CD4-positive, alpha-beta T cell treated with Interleukin-15 for 1 hour (primary cell): Measurements from ENCODE around the gene GNAQ.
"Not testable (repeated sequence)": the region's sequence is repeated elsewhere in the genome, so short reads cannot be mapped to it uniquely, and the experiment has no call there.

Source experiments
- DNase-seq: peaks from one replicate; pipeline ENCODE4 v3.0.0-alpha.2; 2020

The GNAQ gene

DNA sequence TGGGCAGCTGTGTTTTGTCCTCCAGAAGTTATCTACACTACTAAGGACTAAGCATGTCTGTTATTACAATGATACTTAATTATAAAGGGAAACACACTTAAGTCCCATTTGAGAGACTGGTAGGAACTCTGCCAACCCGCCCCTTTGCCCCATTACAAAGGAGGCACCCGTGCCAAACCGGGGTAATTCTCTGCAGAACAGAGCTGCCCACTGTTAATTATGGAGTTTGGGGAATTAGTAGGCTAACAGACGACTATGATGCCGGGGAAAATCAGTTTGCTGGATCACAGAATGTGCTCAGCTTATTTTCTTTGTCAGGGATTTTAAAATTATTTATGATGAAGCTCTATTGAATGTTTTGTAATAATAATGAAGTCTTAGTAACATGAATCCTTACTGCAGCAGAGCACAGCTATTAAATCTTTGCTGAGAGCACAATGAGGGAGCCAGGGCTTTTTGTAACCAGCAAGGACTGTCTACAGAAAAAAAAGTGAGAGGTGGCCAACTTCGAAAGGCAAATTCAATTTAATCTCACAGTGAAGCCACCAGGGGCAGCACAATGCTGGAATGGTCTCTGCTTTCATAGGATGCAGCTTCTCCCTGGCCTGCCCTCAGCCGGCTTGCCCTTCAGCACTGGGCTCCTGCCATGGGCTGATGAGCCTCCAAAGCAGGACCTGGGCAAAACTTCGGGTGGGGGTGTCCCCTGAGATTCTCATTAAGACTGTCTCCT is 134.5 kb downstream of the GNAQ start:
- DNase-seq = no peak

DNA sequence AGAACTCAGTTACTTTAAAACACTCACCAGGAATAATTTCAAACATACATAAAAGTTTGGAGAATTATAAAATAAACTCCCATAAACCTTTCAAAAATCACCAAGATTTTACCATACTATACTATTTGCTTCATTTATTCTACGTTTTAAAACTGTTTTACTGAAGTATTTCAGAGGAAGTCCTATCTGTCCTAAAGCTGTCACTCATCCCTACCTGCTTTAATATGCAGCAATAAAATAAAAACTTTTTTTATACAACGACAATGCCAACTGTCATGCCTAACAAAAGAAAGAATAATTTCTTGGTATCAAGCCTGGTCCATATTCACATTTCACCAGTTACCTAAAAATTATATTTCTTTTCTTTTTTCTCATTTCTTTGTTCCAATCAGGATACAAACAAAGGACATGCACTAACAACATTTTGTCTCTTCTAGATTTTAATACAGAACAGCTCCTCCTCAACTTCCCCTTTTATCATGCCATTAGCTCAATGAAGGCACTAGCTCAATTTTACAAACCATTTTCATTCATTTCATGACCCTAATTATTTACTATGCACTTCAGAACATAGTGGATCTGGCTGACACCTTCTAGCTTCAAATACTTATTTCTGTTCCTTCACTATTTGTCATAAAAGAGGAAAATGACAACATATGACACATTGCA is 135.2 kb downstream of the GNAQ start:
- no peak for DNase-seq

DNA sequence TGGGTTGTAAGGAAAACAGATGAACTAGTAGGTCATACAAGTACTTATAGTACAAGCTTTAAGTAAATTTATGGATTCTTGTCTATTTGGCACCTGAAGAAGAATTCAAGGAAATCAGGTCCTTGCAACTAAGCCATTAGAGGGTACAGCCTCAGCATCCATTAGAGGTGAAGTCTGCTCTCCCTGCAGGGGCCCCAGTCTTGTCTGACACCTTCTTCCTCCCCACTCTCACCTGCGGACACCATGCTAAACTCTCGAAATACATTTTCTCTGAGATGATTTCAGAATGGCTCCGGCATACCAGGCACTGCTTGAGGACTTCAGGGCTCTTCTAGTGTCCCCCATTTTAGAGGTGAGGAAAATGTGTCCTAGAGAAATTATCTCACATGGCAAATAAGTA is 137.9 kb downstream of the GNAQ start:
- DNase-seq = no peak

DNA sequence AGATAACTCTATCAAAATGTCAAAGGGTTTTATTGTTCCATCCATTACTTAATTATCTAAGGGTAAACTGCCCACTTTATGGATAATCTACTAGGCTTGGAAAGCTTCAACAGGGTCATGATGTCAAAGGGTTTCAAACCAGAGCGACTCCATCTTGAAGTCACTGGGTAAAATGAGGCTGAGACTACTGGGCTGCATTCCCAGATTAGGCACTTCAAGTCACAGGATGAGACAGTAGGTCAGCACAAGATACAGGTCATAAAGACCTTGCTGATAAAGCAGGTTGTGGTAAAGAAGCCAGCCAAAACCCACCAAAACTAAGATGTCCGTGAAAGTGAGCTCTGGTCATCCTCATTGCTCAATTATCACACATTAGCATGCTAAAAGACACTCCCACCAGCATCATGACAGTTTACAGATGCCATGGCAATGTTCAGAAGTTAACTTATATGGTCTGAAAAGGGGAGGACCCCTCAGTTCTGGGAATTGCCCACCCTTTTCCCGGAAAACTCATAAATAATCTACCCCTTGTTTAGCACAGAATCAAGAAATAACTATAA is 138.6 kb downstream of the GNAQ start:
- DNase-seq = no peak

DNA sequence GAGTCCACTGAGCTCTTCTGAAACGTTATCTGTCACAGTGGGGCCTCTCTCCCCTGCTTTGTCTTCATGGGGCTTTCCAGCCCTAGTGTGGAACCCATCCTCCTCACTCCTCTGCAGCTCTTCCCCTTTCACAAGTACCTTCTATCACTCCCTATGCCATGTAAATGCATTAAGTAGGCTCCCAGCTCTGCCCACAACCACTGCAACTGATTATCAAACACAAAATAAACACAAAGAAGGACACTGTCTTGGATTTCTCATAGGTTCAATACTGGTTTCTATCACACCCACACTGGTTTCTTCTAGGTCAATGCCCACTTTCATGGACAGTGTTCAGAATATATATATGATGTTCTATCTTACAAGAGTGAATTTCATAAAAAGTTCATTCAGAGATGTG is 139.4 kb downstream of the GNAQ start:
- no peak for DNase-seq

DNA sequence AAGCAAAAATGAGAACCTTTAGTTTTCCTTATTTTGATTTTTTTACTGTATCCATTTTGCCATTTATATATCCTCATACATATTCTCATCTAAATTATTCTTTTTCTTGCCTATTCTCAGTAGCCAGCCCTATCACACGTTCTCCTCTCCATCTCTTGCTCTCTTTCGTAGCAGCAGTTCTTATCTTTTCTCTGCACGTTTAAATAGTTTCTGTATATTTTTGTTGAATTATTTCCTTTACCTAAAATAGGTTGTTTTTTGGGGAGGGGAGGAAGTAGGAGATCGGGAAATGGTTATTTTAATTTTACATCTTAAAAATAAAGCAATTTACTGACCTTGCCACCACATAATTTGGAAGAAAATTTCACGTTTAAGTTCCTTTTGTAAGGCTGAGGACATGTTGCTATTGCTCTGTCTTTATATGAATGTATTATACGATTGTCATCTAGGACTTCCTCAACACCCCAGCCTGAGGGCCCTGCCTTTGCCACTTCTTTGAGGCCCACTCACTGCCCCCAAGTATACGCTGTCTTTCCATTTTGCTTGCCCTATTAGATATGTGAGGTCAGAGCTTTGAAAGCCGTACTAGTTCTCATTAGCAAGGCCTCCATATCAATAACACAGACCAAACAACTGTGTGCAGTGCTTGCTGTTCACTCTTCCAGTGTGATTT is 140.3 kb downstream of the GNAQ start:
- DNase-seq = no peak

DNA sequence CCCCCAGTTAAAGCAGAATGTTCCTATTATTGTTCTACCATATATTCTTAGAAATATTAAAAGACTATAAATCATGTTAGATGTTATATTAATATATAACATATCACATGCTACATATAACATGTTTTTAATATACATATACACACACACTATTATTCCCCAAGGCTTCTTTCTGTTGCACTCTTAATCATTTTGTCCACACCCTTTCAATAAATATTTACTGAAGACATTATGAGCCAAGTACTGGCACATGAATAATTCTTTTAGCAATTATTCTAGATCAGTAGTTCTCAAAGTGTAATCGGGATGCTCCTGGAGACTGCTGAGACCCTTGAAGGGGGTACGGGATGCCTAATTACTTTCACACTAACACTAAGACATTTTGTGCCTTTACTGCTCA is 143.9 kb downstream of the GNAQ start:
- no peak for DNase-seq

DNA sequence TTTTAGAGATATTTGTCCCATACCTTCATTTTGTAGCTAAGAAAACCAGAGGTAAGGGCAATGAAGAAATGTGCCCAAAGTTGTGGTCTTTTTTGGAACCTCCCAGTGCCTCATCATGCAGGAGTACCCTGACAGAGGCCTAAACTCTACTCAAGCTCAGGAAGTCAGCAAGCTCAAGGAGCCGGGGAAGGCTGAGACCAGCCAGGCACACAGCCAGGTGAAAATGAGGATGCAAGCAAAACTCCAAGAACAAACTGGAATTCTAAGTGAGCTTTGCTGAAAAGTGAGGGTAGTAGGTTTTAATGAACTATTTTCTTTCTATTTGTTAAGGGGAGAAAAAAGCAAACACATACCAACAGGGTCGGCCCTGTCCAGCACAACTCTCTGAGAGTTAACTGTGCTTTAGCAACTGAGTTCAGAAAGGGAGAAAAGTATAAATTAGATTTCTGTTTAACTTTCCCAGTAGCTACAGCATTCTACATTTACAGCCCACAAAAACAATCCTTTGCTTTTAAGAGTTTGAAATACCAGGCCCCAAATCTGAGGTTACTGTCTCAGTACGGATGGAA is 146.4 kb downstream of the GNAQ start:
- DNase-seq = no peak

DNA sequence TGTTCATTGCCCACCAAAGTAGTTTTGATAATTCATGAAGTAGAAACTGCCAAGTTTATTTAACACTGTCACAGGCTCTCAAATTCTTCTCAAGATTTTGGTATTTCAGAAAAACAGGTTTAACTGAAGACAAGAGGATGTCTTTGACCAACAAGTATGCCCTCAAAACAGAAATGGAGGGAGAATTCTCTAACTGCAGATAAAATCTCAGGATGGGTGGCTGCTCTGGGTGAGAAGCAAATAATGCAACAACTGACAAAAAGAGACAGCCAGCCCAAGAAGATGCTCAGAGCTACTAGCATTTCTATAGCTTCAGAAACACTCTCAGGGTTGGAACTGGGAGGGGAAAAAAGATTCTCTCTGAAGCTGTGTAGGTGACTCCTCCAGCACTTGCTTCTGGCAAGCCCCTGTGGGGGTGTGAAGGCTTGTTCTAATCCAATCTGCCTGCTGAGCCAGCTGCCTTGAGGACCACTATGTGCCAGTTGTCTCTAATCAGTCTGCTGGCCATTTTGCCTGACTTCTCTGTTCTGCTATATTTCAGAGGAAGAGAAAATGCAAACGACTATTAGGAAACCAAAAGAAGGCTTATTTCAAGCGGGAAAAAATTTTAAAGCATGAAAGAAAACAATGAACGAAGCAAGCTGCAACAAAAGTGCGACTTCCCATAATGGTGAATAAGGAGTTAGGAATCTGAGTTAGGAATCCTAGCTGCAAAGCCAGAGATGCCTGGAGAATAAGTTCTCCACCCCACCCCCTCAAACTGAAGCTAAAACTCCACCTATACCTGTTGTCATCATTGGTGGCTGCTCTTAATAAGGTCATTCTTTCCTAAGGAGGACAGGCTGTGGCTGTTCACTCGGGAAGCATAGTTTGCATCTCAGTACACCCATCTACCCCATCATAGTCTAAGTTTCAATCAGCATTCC is 147.5 kb downstream of the GNAQ start:
- no peak for DNase-seq

DNA sequence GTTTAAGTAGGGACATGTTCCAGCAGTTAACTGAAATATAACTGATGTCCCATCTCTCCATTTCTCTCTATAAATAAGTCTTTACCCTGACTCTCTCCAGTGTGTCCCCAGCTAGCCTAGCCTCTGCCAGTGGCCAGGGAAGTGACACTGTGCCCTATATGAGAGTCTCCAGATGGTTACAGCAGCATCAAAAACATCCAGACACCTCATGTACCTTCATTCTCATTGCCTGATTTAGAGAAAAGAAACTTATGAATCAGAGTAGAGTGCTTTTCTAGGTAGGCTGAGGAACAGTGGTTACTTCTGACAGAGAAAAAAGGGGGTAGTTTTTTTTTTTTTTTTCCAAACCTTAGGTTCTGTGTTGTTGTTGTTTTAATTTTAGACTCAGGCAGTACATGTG is 148.5 kb downstream of the GNAQ start:
- DNase-seq = no peak

DNA sequence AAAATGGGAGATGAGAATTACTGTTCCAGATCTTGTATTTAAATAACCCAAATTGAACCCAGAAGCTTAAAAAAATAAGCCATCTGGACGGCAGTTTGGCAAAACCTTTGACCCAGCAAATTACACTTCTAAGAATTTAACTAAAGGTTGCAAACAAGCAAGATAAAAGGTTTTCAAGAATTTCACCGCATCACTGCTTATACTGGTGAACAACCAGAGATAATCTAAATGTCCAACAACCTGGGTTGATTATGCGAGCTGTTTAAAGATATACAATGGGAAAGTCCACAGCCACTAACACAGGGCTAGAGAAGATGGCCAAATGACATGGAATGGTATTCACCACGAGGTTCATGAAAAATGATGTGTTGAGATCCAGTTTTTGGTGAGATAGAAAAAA is 149.3 kb downstream of the GNAQ start:
- DNase-seq = no peak

DNA sequence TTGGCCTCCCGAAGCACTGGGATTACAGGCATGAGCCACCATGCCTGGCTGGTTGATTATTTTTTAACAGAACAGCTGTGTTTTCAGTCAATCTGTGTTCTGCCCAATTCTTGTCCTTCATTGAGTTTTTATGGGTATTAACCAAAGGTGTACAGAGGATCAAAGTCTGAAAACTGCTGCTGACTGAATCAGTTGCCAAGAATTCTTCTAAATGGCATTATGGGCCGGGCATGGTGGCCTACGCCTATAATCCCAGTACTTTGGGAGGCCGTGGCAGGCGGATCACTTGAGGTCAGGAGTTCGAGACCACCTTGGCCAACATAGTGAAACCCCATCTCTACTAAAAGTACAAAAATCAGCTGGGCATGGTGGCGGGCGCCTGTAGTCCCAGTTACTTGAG is 150.0 kb downstream of the GNAQ start:
- not testable (repeated sequence) for DNase-seq

DNA sequence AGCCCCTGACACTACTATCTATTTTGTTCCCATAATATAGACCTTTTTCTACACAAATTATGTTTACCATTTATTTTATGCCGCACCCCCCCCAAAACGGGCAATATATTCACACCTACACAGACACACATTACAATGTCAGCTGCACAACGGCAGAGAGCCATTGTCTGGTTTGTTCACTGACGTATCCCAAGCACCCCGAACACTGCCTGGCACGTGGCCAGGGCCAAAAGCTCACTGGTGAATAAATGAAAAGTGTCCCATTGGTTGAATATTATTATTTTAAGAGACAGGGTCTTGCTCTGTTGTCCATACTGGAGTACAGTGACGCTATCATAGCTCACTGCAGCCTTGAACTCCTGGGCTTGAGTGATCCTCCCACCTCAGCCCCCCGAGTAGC is 150.5 kb downstream of the GNAQ start:
- DNase-seq = no peak

DNA sequence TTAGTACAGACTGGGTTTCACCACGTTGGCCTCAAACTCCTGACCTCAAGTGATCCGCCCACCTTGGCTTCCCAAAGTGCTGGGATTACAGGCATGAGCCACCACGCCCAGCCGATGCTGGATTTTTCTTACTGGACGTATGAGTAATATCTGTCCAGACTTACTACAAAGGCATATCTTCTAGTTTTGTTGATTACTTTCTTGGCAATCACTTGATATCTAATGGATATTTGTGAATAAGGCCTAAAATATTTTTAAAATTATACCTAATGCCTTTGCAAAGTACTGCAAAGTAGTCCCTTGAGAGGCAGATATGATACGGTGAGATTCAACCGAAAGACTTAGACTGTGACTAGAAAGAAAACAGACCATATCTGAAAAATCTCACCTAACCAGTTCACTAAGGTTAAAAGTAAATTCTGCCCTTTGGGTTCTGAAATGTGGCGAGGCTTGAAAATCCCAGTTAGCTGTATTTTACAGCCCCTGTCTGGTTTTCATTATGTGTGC is 152.1 kb downstream of the GNAQ start:
- no peak for DNase-seq

DNA sequence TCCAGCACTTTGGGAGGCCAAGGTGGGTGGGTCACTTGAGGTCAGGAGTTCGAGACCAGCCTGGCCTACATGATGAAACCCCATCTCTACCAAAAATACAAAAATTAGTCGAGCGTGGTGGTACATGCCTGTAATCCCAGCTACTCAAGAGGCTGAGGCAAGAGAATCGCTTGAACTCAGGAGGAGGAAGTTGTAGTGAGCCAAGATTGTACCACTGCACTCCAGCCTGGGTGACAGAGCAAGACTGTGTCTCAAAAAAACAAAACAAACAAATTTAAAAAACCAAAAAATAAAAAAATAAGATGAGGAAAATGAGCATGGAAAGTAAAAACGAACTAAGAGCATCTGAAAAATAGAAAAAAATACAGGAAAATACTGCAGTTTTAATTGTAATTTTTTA is 152.8 kb downstream of the GNAQ start:
- DNase-seq = not testable (repeated sequence)

DNA sequence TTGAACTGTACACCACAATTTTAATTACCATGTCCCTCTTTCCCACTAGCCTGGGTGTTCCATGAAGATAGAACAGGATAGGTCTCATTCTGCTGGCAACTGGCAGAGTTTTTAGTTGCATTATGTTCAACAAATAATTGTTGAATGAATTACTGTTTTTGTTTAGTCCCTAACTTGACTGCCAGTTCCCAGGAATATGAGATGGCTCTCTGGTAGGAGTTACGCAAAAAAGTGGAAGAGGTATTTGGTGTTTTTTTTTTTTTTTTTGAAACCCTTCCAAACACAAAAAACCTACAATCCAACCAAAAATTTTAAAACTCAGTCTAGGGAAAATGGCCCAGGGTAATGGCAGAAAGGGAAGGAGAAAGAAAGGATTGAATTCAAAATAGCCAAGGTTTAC is 153.6 kb downstream of the GNAQ start:
- DNase-seq = no peak

DNA sequence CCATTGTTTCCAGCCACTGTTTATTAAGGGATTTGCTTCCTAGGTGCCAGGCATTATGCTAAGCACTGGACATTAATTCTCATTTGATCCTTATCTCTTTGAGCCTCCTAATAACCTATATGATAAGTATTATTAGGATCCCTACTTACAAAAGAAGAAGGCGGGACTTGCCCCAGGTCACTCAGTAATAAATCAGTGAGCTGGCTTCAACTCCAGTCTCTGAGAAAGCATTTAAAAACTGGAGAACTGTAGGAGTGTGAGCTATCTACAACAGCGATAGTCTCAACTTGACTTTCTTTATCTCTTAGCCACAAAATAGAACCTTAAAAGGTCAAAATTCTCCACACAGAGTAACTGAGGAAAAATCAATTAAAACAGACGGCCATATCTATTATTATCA is 155.0 kb downstream of the GNAQ start:
- no peak for DNase-seq

DNA sequence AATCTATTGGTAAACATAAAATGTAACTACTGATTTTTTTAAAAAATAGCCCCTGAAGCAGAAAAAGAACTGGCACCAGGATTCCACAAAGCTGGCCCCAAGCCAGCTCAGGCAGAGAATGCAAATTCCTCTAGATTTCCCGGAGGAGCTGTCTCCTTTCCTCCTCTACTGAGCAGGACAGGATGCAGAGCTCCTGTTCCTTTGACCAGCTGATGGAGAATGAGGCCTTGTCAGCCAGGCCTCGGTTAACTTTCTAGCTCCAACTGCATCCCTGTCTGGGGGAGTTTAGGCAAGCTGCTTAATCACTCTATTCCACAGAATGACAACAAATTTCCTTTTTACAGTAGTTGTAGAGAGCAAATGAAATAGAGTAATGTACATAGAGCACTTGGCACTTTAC is 155.5 kb downstream of the GNAQ start:
- DNase-seq = no peak

DNA sequence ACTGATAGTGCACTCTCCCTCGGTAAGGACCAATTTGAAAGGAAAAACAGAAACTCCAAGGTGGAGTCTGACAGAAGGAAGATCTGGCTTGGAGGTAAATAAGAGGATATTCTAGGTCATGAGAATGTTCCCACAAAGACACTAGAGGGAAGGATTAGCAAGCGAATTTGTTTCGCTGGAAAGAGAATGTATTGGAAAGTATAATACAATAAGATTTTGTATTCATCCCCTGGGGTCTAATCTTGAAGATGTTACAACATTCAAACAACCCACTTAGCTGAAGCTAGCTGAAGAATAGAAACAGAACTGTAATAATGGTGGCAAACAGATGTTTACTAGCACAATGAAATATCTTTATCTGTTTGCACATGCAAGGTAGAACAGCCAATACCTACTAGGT is 158.7 kb downstream of the GNAQ start:
- DNase-seq = no peak

DNA sequence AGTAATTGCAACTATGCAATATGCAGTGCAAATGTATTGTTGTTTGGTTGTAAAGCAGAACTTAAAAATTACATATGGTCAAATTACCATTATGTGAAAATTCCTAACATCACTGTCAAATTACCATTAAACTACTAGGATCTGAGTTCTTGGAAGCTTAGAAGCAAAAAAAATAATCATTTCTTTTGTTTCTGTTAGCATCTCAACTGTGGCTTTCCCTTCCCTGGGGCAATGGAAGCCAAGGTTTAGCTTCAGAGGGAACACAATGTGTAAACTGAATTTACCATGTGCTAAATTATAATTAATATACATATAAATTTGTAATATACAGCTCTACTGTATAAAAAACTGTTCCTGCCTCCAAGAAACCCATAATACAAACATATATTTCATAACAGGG is 159.4 kb downstream of the GNAQ start:
- DNase-seq = no peak

DNA sequence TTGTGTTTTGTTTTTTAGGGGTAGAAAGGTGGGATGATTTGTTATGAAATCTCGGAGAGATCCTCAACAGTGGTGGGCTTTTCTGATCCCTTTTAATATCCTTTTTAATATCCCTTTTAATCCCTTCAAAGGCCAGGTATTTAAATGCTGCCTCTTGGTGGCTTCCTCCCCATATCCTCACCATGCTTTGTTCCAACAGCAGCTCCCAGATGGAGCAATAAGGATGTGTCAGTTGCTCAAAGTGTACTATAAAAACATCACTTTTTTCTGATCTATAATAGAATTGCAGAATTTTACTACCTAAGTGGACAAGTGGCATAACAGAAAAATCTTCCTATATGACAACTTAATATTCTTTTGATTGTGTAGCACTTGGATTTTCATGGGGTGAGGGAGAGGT is 160.1 kb downstream of the GNAQ start:
- no peak for DNase-seq

DNA sequence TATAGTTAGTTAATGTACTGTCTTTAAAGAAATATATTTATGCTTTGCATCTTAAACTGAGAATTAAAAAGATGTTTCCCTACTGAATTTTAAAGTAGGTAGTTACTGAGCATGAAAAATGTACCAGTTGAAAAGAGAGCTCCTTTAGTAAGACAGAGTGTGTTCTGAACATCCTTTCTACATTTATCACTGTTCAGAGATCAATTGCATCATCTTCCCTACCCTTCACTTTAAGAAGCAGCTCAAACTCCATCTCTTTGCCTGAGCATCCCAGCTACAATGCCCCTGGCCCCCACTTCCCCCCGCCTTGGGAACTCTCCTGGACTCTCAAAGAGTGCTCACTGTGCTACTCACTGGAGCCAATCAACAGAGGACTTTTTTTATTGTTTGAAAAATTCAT is 164.7 kb downstream of the GNAQ start:
- DNase-seq = no peak
